IMR-90 (cell line): ENCODE data around the gene HOXD8. TPM values are rescaled to one million over a fixed set of nuclear protein-coding genes. Genes with fewer than 3 reads are reported as not detected.

ENCODE experiments used
- ATAC-seq: fragments of 200-7000 bp; cut with Tn5 transposase; 2 replicates; pipeline ENCODE4 v1.9.1; 2020; ENCODE audit warnings: low read depth, mild to moderate bottlenecking, moderate library complexity
- BruUV-seq: library from RNA; stranded (reverse); fragments of 400-500 nt; replicated peaks from 2 replicates; lab custom pipeline; 2021; lab: Mats Ljungman, UMichigan
- CTCF ChIA-PET: fragments of 300-600 bp; formaldehyde crosslinking; extraction: SDS; loops from one replicate; lab custom pipeline; 2021; ENCODE audit warnings: antibody characterized with exemption; lab: Yijun Ruan, JAX
- POLR2A ChIA-PET: fragments of 300-600 bp; sonication (Branson Sonifier 250); formaldehyde crosslinking; loops from one replicate; lab custom pipeline; 2022; ENCODE audit warnings: antibody characterized with exemption; ENCODE audit not compliant: unreplicated experiment; lab: Charles Lee
- DNase-seq: peaks from one replicate; pipeline ENCODE4 v3.0.0; 2013
- H2AFZ ChIP-seq: replicated peaks from 2 replicates; pipeline ENCODE3; 2013; ENCODE audit warnings: low read length, mild to moderate bottlenecking; ENCODE audit not compliant: poor library complexity
- H2AK5ac ChIP-seq: 2 replicates; pipeline ENCODE4 v1.6.1; 2013; ENCODE audit warnings: low read depth, low read length, inconsistent platforms
- H2AK9ac ChIP-seq: replicated peaks from 2 replicates; pipeline ENCODE3; 2013; ENCODE audit warnings: mild to moderate bottlenecking, low read depth, low read length, moderate library complexity; ENCODE audit not compliant: poor library complexity
- H2BK120ac ChIP-seq: 2 replicates; pipeline ENCODE4 v1.6.1; 2013; ENCODE audit warnings: low read depth, low read length, inconsistent platforms
- H2BK15ac ChIP-seq: 3 replicates; pipeline ENCODE4 v1.6.1; 2013; ENCODE audit warnings: low read depth, low read length, inconsistent platforms
- H2BK20ac ChIP-seq: 2 replicates; pipeline ENCODE4 v1.6.1; 2013; ENCODE audit warnings: low read depth, mild to moderate bottlenecking, inconsistent platforms, low read length, moderate library complexity
- H2BK5ac ChIP-seq: 2 replicates; pipeline ENCODE4 v1.6.1; 2013; ENCODE audit warnings: mild to moderate bottlenecking, low read depth, low read length, inconsistent platforms; ENCODE audit not compliant: poor library complexity, severe bottlenecking
- H3K14ac ChIP-seq: replicated peaks from 2 replicates; pipeline ENCODE4 v1.6.1; 2013; ENCODE audit warnings: low read depth, low read length, inconsistent platforms
- H3K18ac ChIP-seq: 2 replicates; pipeline ENCODE4 v1.6.1; 2013; ENCODE audit warnings: low read depth, low read length, control low read depth
- H3K23ac ChIP-seq: 2 replicates; pipeline ENCODE4 v1.6.1; 2013; ENCODE audit warnings: low read depth, low read length, inconsistent platforms
- H3K27ac ChIP-seq: 2 replicates; pipeline ENCODE4 v1.5.1; 2013; ENCODE audit warnings: mild to moderate bottlenecking, control low read depth, low read length; ENCODE audit not compliant: insufficient read depth
- H3K27me3 ChIP-seq: 2 replicates; pipeline ENCODE4 v1.6.1; 2013; ENCODE audit warnings: low read length; ENCODE audit not compliant: control insufficient read depth, insufficient read depth
- H3K36me3 ChIP-seq: 2 replicates; pipeline ENCODE4 v1.6.1; 2013; ENCODE audit warnings: low read length, mixed read lengths; ENCODE audit not compliant: control insufficient read depth, insufficient read depth
- H3K4ac ChIP-seq: 2 replicates; pipeline ENCODE4 v1.6.1; 2013; ENCODE audit warnings: low read depth, low read length, inconsistent platforms
- H3K4me1 ChIP-seq: 2 replicates; pipeline ENCODE4 v1.6.1; 2013; ENCODE audit warnings: low read length, mixed read lengths; ENCODE audit not compliant: control insufficient read depth, insufficient read depth
- H3K4me2 ChIP-seq: 2 replicates; pipeline ENCODE4 v1.6.1; 2013; ENCODE audit warnings: low read depth, mild to moderate bottlenecking, control low read depth, low read length, moderate library complexity
- H3K4me3 ChIP-seq: 2 replicates; pipeline ENCODE4 v1.5.1; 2013; ENCODE audit warnings: low read depth, mild to moderate bottlenecking, control low read depth, low read length, moderate library complexity; ENCODE audit not compliant: insufficient read depth
- H3K56ac ChIP-seq: 2 replicates; pipeline ENCODE4 v1.6.1; 2013; ENCODE audit warnings: low read length, inconsistent platforms; ENCODE audit not compliant: insufficient read depth; ENCODE audit errors: extremely low read depth
- H3K79me1 ChIP-seq, 2 experiments: 2 replicates each; pipeline ENCODE4 v1.6.1; 2013; ENCODE audit warnings: low read length in 2 of 2, inconsistent platforms in 1 of 2, low read depth in 1 of 2
- H3K9ac ChIP-seq: 2 replicates; pipeline ENCODE4 v1.6.1; 2013; ENCODE audit warnings: low read depth, low read length, control low read depth
- H3K9me1 ChIP-seq: 2 replicates; pipeline ENCODE4 v1.6.1; 2013; ENCODE audit warnings: low read length, inconsistent platforms; ENCODE audit not compliant: insufficient read depth
- H3K9me3 ChIP-seq: 2 replicates; pipeline ENCODE4 v1.6.1; 2013; ENCODE audit warnings: low read length; ENCODE audit not compliant: control insufficient read depth, insufficient read depth
- H4K20me1 ChIP-seq: 2 replicates; pipeline ENCODE4 v1.6.1; 2013; ENCODE audit warnings: low read length, inconsistent platforms; ENCODE audit not compliant: insufficient read depth
- H4K5ac ChIP-seq: 2 replicates; pipeline ENCODE4 v1.6.1; 2013; ENCODE audit warnings: mild to moderate bottlenecking, low read depth, low read length, control low read depth
- H4K8ac ChIP-seq, 2 experiments: 2 replicates each; pipeline ENCODE4 v1.6.1; 2013; ENCODE audit warnings: low read depth in 2 of 2, low read length in 2 of 2, control low read depth in 1 of 2, inconsistent platforms in 1 of 2
- H4K91ac ChIP-seq: 2 replicates; pipeline ENCODE4 v1.6.1; 2013; ENCODE audit warnings: low read depth, low read length, inconsistent platforms; ENCODE audit not compliant: insufficient read depth
- CHD1 ChIP-seq: IDR thresholded peaks from 2 replicates; pipeline ENCODE4 v1.6.1; 2012; ENCODE audit warnings: low read depth, low read length, improper control_type of control experiment
- MAFK ChIP-seq: IDR thresholded peaks from 2 replicates; pipeline ENCODE4 v1.6.1; 2012; ENCODE audit warnings: low read depth, low read length, improper control_type of control experiment
- MAZ ChIP-seq: IDR thresholded peaks from 2 replicates; pipeline ENCODE4 v1.6.1; 2012; ENCODE audit warnings: low read depth, mild to moderate bottlenecking, low read length, improper control_type of control experiment, moderate library complexity, borderline replicate concordance
- MXI1 ChIP-seq: IDR thresholded peaks from 2 replicates; pipeline ENCODE4 v1.6.1; 2012; ENCODE audit warnings: low read depth, mild to moderate bottlenecking, low read length, moderate library complexity, borderline replicate concordance
- NFE2L2 ChIP-seq: fragments of 150-350 bp; IDR thresholded peaks from 2 replicates; pipeline ENCODE4 v1.6.1; 2016; ENCODE audit warnings: low read depth, mild to moderate bottlenecking, low read length
- POLR2A ChIP-seq: IDR thresholded peaks from 2 replicates; pipeline ENCODE4 v1.6.1; 2012; ENCODE audit warnings: mild to moderate bottlenecking, low read depth, low read length
- RFX5 ChIP-seq: IDR thresholded peaks from 2 replicates; pipeline ENCODE4 v1.8.0; 2012; ENCODE audit warnings: low read depth, mild to moderate bottlenecking, low read length, moderate library complexity
- SMC3 ChIP-seq: fragments of 150-350 bp; IDR thresholded peaks from 2 replicates; pipeline ENCODE4 v1.6.1; 2016; ENCODE audit warnings: low read depth, mild to moderate bottlenecking, antibody characterized with exemption, low read length, moderate library complexity
- WGBS, 2 experiments: methylation state at CpG; one replicate each; pipeline versions ENCODE4 v1.1.5 to v1.1.7; 2013; ENCODE audit warnings: missing lambda C conversion rate in 2 of 2; ENCODE audit not compliant: insufficient read length in 1 of 2; ENCODE audit errors: extremely low coverage in 2 of 2; 5-methylcytosine and 5-hydroxymethylcytosine counted together
- dilution Hi-C: fragments of 300-500 bp; cut with HindIII; formaldehyde crosslinking; loops from one replicate; pipeline ENCODE4 v1.14.3; 2018; ENCODE audit warnings: low sequenced_read_pairs; ENCODE audit not compliant: unreplicated experiment
- in situ Hi-C: fragments of 300-500 bp; cut with MboI; formaldehyde crosslinking; loops from 3 replicates; pipeline ENCODE4 v1.14.3; 2019; ENCODE audit warnings: low sequenced_read_pairs, inconsistent platforms, mixed read lengths
- intact Hi-C: fragments of 100-400 bp; cut with micrococcal nuclease; formaldehyde crosslinking; loops from 2 replicates; pipeline ENCODE4 v1.10.0; 2022
- polyA plus RNA-seq, 3 experiments: library from polyadenylated mRNA; depleted of rRNA; stranded (reverse); fragments of >200 nt; gene quantifications; 2 replicates each; pipeline ENCODE4 v1.2.3, GENCODE V29; 2012; ENCODE audit warnings: low replicate concordance in 1 of 3
- total RNA-seq: library from RNA; depleted of rRNA; stranded (reverse); fragments of >200 nt; gene quantifications from 2 replicates; pipeline ENCODE4 v1.2.3, GENCODE V29; 2012
- TF ChIP-seq, protein P1 (sequence below): fragments of 150-350 bp; IDR thresholded peaks from 2 replicates; pipeline ENCODE4 v1.6.1; 2017; ENCODE audit warnings: mild to moderate bottlenecking, antibody characterized with exemption, low read length, low read depth
- TF ChIP-seq, protein P2 (sequence below): conservative IDR thresholded peaks from 2 replicates; pipeline ENCODE4 v1.5.1; 2012; ENCODE audit warnings: mild to moderate bottlenecking, low read depth, low read length, improper control_type of control experiment
- TF ChIP-seq, protein P3 (sequence below): fragments of 150-350 bp; IDR thresholded peaks from 2 replicates; pipeline ENCODE4 v1.6.1; 2016; ENCODE audit warnings: low read depth, mild to moderate bottlenecking, low read length, moderate library complexity, borderline replicate concordance

The HOXD8 gene
- total and polyA plus RNA-seq, 2 of the 4 experiments (the other 2 are of a cell fraction): not detected

DNA sequence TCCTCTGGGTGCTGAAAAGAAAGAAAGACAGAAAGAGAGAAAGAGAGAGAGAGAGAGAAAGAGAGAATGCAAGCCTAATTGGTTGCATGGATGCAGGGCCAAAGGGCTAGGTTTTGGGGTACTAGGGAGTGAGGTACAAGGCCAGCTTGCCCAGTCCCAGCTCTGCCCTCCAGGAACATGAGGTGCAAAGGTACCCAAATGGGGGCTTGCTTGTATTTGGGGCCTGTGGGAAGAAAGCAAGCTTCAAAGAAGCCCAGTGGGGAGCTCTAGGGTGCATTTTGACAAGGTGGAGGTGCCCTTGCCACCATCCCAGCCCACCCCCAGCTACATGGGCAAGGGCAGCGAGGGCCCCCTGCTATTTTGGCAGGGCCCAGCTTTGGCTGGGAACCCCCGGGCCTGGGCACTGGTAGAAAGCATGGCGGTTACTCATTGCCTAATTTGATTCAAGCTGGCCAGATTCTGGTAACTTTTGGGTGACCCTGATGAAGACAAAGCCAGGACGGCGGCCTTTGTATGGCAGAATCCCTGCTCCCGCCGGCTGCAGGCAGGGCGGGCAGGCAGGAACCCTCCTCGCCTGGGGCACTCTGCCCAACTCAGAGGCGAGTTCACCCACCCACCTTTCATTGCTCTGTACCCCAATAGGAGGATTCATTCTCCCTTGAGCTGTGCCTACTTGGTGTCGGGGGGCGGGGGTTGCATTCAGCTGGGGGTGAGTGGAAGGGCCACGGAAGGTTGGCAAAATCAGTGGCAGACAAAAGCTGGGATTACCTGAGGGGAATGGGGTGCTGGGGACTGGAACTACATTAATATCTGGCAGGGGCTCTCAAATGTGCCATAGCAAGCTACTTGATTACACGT is 21.3 kb downstream of the HOXD8 start:
- Histone ChIP-seq H3K4ac (no peak overlapping the region), H3K4me1 (no peaks in the 10 kb centered on the region), H3K18ac (no peak overlapping the region), H2AK9ac (no peak overlapping the region), H4K8ac (no peak overlapping the region), H4K5ac (no peak overlapping the region), H3K4me3 (no peak overlapping the region), H3K14ac (no peak overlapping the region), H3K36me3 (no peaks in the 10 kb centered on the region), H2BK20ac (no peak overlapping the region), H3K27ac (no peak overlapping the region), H3K9ac (no peak overlapping the region), H3K9me1 (no peaks in the 10 kb centered on the region), H2BK120ac (no peak overlapping the region), H2AFZ (no peak overlapping the region), H3K9me3 (peaks cover 8% of the 10 kb centered on the region), H4K91ac (no peak overlapping the region), H4K20me1 (no peaks in the 10 kb centered on the region), H3K23ac (no peak overlapping the region), H2AK5ac (no peak overlapping the region), H2BK5ac (no peak overlapping the region), H3K56ac (no peak overlapping the region), H3K4me2 (no peak overlapping the region), H2BK15ac (no peak overlapping the region), H3K27me3 (peaks cover 88% of the 10 kb centered on the region), H3K79me1 (no peaks in the 10 kb centered on the region)
- no TSS peak for BruUV-seq
- DNase-seq: no peak
- CTCF ChIA-PET: interaction anchor here (0.5 kb wide), 1 partner anchor 487 kb away, joined by 5 read pairs; no protein-coding TSS in a partner anchor
- intact Hi-C loops (no loop called here), dilution Hi-C loops (no loop called here), in situ Hi-C loops (no loop called here)
- POLR2A ChIA-PET: no interaction called here
- TF ChIP-seq MXI1: no peak
- TF ChIP-seq POLR2A: no peak
- TF ChIP-seq RFX5: no peak
- no peak for TF ChIP-seq NFE2L2
- TF ChIP-seq, protein P1, sequence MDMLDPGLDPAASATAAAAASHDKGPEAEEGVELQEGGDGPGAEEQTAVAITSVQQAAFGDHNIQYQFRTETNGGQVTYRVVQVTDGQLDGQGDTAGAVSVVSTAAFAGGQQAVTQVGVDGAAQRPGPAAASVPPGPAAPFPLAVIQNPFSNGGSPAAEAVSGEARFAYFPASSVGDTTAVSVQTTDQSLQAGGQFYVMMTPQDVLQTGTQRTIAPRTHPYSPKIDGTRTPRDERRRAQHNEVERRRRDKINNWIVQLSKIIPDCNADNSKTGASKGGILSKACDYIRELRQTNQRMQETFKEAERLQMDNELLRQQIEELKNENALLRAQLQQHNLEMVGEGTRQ: no peak
- TF ChIP-seq CHD1: no peak
- TF ChIP-seq MAFK: no peak
- TF ChIP-seq MAZ: no peak
- TF ChIP-seq, protein P2, sequence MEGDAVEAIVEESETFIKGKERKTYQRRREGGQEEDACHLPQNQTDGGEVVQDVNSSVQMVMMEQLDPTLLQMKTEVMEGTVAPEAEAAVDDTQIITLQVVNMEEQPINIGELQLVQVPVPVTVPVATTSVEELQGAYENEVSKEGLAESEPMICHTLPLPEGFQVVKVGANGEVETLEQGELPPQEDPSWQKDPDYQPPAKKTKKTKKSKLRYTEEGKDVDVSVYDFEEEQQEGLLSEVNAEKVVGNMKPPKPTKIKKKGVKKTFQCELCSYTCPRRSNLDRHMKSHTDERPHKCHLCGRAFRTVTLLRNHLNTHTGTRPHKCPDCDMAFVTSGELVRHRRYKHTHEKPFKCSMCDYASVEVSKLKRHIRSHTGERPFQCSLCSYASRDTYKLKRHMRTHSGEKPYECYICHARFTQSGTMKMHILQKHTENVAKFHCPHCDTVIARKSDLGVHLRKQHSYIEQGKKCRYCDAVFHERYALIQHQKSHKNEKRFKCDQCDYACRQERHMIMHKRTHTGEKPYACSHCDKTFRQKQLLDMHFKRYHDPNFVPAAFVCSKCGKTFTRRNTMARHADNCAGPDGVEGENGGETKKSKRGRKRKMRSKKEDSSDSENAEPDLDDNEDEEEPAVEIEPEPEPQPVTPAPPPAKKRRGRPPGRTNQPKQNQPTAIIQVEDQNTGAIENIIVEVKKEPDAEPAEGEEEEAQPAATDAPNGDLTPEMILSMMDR: no peak
- no peak for TF ChIP-seq SMC3
- TF ChIP-seq, protein P3, sequence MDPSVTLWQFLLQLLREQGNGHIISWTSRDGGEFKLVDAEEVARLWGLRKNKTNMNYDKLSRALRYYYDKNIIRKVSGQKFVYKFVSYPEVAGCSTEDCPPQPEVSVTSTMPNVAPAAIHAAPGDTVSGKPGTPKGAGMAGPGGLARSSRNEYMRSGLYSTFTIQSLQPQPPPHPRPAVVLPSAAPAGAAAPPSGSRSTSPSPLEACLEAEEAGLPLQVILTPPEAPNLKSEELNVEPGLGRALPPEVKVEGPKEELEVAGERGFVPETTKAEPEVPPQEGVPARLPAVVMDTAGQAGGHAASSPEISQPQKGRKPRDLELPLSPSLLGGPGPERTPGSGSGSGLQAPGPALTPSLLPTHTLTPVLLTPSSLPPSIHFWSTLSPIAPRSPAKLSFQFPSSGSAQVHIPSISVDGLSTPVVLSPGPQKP: no peak
- WGBS, 2 experiments: no CpG with 5 or more reads among the region's 14 CpGs
- no peak for ATAC-seq
